Embryonic facial prominence (tissue), 1 donor: Measurements from ENCODE around the gene ULK4.
"Not testable (repeated sequence)": the region's sequence is repeated elsewhere in the genome, so short reads cannot be mapped to it uniquely, and the experiment has no call there.

Experiments
- DNase-seq: peaks from one replicate; pipeline ENCODE4 v3.0.0-alpha.2; 2016; ENCODE audit errors: extremely low spot score

ULK4 gene

GRCh38 chr3:41960826-41961750, 815 bp downstream of the ULK4 start:
- DNase-seq, result peak; percentile 12

- no peak for DNase-seq
Measured at GRCh38 chr3:41956574-41956973, 5.3 kb downstream of the ULK4 start.

GRCh38 chr3:41955192-41955591, 6.7 kb downstream of the ULK4 start:
- DNase-seq, result no peak

DNA sequence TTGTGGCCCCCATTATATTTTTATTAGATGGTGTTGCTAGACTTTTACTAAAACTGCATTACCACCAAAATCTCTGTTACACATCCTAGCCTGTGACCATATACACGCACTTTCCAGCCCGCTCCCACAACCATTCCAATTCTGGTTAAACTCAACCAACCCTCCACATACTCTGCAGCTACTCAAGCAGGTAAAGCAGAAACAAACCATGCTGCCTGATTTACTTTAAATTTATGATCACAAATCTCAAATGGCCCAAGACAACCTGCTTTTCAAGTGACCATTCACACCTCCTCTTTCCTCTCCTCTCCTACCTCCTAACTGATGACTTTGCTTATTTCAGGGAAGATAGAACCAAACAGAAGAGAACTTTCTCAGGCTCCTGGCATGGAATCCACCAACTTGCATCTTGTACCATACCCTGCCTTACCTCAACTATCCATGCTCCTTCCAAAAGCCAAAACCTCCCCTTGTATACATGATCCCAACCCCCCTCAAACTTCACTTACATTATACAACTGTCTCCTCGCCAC, 18.5 kb downstream of the ULK4 start:
- no peak for DNase-seq

GRCh38 chr3:41940393-41940792, 21.5 kb downstream of the ULK4 start:
- DNase-seq, result no peak

GRCh38 chr3:41936384-41936783, 25.5 kb downstream of the ULK4 start:
- no peak for DNase-seq

- no peak for DNase-seq
Measured at GRCh38 chr3:41933154-41933676, 28.7 kb downstream of the ULK4 start.

DNA sequence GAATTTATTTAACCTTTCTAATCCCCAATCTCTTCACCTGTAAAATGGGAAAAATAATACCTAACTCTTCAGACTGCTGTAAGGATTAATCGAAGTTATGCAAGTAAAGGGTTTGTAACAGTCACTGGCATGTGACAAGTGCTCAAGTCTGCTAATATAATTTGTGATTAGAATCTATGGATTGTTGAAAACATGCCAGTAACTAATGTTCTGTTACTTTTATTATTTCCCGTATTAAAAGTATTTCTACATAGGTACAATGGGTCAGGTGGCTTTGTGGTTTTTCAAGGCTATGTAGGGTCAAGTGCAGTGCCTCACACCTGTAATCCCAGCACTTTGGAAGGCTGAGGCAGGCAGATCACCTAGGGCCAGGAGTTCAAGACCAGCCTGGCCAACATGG, 29.4 kb downstream of the ULK4 start:
- DNase-seq, result no peak

DNA sequence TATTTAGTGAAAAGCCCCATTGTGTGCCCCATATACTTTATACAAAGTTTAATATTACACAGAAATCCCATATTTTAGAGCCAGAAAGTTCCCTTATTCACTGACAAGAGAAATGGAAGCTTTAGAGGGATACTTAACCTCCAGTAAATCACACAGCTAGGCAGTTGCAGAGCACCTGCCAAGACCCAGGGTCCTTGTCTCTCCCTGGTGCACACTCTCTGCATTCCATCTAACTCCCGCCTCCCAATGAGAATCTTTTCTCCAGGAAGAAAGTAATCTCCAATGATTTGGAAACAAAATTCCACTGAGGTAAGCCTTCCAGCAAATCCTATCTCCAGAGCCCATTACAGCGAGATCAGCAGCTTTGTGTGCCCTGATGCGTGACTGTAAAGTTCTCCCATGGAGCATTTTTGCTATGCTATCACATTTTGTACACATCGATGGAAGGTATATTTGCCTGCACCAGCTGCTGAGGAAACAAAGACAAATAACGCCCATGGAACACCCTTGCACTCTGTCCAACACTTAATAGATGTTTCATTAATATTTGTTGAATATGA, 41.4 kb downstream of the ULK4 start:
- no peak for DNase-seq

DNA sequence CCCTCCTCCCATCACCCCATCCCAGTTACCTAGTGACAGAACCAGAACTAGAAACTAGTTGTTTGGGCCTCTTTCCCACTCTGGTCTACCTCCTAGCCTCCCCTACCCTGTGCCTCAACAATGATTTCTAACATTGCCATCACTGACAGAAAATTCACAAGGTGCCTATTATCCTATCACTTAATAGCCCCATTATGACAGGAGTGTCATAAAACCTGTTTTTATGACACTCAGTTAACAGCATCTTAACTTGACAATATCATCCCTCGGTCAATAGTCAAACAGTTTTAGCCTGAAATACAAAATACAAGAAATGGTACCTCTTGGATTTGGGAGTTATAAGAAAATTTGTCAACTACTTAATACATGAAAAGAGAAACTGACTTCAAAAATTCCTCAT, 46.5 kb downstream of the ULK4 start:
- no peak for DNase-seq

GRCh38 chr3:41912280-41912679, 49.6 kb downstream of the ULK4 start:
- no peak for DNase-seq

- no peak for DNase-seq
Measured at GRCh38 chr3:41907330-41908073, 54.4 kb downstream of the ULK4 start.

DNA sequence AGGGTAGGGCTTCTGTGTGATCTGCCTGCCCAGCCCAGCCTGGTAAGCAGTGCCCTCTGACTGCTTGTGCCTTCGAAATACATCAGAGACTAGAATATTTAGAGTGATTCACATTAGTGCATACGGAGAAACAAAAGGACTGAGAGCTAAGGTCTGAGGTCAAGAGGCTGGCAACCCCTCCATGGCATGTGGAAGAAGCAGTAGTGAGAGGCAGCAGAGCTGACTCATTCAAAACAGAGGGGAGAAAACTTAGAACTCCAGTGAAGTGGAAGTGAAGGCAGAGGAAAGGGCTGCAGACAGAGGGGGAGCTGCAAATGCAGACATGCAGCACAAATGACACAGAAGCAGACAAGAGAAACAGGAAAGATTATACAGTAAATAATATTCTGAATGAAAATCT, 61.6 kb downstream of the ULK4 start:
- DNase-seq, result no peak

DNA sequence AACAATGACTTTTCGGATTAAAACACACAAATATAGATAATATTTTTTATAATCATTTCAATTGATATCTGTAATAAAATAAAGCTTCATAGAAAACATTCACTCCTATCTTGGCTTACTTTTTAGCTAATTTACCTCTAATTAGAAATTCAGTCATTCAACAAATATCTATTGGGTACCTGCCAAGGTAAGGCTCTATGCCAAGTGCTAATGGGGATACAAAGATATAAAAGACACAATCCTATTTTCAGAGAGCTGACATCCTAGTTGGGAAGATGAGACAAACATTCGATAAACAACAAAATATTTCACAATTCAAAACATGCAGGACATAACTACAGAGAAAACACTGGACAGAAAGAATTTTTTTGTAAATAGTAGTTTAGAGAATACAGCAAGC, 63.3 kb downstream of the ULK4 start:
- no peak for DNase-seq

DNA sequence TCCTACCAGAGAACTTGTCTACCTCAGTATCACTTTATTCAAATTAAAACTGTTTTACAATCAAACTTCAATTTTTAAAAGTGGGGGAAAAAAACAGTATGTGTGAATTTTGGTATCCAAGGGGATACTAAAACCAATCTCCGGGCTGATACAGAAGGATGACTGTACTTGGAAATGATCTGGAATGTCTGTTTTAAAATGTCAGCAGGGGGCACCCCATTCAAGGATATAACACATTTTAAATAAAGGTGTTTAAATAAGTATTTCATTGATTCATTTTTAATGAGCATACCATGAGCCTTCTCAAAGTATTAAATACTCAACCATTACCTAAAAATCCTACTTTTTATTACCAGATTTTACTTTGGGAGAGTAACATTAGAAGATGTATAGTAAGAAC, 67.9 kb downstream of the ULK4 start:
- DNase-seq, result peak; percentile 12

DNA sequence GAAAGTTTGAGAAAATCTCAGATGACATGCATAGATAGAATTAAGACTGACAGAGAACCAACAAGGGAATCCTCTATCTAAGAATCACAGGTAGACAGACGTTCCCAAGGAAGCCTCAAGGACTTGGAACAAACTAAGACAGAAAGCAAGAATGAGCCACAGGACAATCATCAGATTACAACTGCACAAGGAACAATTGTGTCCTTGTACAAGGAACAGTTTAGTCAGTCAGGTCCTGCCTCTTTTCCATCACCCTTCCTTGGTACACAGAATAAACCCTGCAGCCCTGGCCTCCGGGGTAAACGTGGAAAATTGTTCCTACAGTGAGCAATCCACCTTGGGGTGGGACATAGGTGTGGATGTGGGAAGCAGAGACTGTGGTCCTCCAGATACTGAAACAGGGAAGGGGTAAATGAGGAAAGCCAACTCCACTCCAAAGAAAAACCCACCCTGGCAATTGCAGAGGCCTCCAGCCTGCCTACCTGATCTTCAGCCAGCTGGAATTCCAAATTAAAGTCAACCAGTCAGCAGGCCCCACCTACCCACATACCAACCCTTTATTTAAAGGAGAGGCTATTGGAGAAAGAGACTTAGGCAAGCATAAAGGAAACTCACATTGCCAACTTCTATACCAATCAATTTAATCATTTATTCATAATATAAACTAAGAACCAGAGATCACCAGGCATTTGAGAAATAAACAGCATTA, 73.4 kb downstream of the ULK4 start:
- DNase-seq, result no peak

DNA sequence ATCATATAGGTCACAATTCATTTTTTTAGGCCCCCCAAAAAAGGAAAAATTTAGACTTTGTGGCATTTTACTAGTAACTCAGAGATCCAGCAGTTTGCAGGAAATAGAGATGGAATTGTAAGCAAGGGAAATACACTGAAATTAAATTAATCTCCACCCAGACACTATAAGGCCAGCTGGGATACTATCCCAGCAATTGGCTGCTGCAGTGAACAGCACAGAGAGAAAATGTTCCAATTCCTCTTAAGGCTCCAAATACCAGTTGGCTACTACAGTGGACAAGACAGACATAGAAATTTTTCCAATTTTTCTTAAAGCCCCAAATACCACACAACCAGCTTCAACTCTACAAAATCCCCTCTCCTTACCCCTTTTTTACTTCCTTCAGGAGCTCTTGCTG, 78.9 kb downstream of the ULK4 start:
- DNase-seq, result no peak

- DNase-seq, result peak; percentile 58
Measured at GRCh38 chr3:41881233-41881821, 80.6 kb downstream of the ULK4 start.

DNA sequence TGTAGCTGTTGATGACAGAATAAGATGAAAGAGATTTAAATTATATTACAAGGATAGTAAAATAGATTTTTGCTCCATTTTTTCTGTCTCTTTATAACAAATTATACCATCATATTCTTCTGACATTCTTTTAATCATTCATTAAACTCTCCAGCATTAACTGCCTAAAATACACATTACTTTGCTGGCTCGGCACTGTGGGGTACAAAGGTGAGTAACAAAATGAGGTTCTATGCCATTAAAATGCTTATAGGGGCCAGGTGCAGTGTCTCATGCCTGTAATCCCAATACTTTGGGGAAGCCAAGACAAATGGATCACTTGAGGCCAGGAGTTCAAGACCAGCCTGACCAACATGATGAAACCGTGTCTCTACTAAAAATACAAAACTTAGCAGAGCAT, 81.5 kb downstream of the ULK4 start:
- DNase-seq, result no peak

DNA sequence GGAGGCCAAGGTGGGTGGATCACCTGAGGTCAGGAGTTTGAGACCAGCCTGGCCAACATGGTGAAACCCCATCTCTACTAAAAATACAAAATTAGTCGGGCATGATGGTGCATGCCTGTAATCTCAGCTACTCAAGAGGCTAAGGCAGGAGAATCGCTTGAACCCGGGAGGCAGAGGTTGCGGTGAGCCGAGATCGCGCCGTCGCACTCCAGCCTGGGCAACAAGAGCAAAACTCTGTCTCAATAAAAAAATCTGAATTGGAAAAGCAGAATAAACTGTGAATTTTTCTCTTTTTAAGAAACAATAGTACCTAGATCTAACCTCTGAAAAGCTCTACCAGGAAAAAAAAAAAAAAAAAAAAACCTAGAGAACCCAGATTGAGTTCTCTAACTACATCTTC, 84.2 kb downstream of the ULK4 start:
- not testable (repeated sequence) for DNase-seq

GRCh38 chr3:41874022-41874421, 87.9 kb downstream of the ULK4 start:
- no peak for DNase-seq
